ENCODE results near the gene HACL1.

GRCh38 chr3:15611018-15611417, 9.6 kb upstream of the HACL1 start:
- TF ChIP-seq SPI1 (IDR thresholded peaks at IDR 0.05; ENCODE audit: borderline replicate concordance, insufficient read depth, low read depth, low read length) (no peak), POLR2A (IDR thresholded peaks at IDR 0.05; ENCODE audit: low read depth, low read length) (no peak), MXI1 (IDR thresholded peaks at IDR 0.05; ENCODE audit: low read depth, low read length) (no peak), STAT1 (conservative IDR thresholded peaks at IDR 0.05) (no peak), SP1 (IDR thresholded peaks at IDR 0.05; ENCODE audit: low read depth, low read length) (no peak), CTCF (IDR thresholded peaks at IDR 0.05 in 2 of 3, conservative IDR thresholded peaks at IDR 0.05 in 1 of 3; ENCODE audit: control insufficient read depth in 2 of 3, extremely low read depth in 1 of 3, insufficient read depth in 1 of 3, low read depth in 3 of 3, low read length in 3 of 3) (no peak), TCF12 (IDR thresholded peaks at IDR 0.05; ENCODE audit: low read depth, low read length) (no peak), RAD21 (IDR thresholded peaks at IDR 0.05; ENCODE audit: insufficient read depth, low read depth, low read length) (no peak), RELB (IDR thresholded peaks at IDR 0.05; ENCODE audit: low read depth) (no peak), HDGF (IDR thresholded peaks at IDR 0.05) (no peak), ETV6 (conservative IDR thresholded peaks at IDR 0.05 in 1 of 2, IDR thresholded peaks at IDR 0.05 in 1 of 2; ENCODE audit: borderline replicate concordance in 1 of 2, low read depth in 1 of 2) (no peak)

All from GM12878 (cell line).